Lung (tissue), 12 donors: ENCODE data around the gene CCL3. TPM values are rescaled to one million over a fixed set of nuclear protein-coding genes. Genes with fewer than 3 reads are reported as not detected.

Experiments
- ATAC-seq: fragments of 200-7000 bp; cut with Tn5 transposase; one replicate; pipeline ENCODE4 v1.9.1; 2020; ENCODE audit warnings: moderate number of reproducible peaks; ENCODE audit not compliant: insufficient read depth, low FRiP score
- DNase-seq, 3 donors: peaks; one replicate each; pipeline ENCODE4 v3.0.0-alpha.2; 2013 to 2017
- H3K27ac ChIP-seq, 2 donors: one replicate each; pipeline ENCODE4 v1.5.1; 2013; ENCODE audit warnings: mild to moderate bottlenecking in 2 of 2, moderate library complexity in 2 of 2, control low read depth in 1 of 2, inconsistent platforms in 1 of 2, low read depth in 1 of 2, low read length in 1 of 2
- H3K27me3 ChIP-seq, 3 donors: one replicate each; pipeline ENCODE4 v1.5.1; 2013; ENCODE audit warnings: low read length in 2 of 3; ENCODE audit not compliant: control insufficient read depth in 3 of 3, insufficient read depth in 3 of 3
- H3K36me3 ChIP-seq, 4 donors: one replicate each; pipeline ENCODE4 v1.5.1; 2013; ENCODE audit warnings: low read length in 4 of 4, mild to moderate bottlenecking in 1 of 4, moderate library complexity in 1 of 4; ENCODE audit not compliant: control insufficient read depth in 4 of 4, insufficient read depth in 4 of 4
- H3K4me1 ChIP-seq, 5 donors: one replicate each; pipeline ENCODE4 v1.5.1; 2013; ENCODE audit warnings: low read length in 5 of 5, mild to moderate bottlenecking in 2 of 5, moderate library complexity in 1 of 5; ENCODE audit not compliant: control insufficient read depth in 5 of 5, insufficient read depth in 5 of 5
- H3K4me3 ChIP-seq: one replicate; pipeline ENCODE4 v1.5.1; 2013; ENCODE audit warnings: mild to moderate bottlenecking, control low read depth, moderate library complexity
- H3K9ac ChIP-seq, 2 donors: one replicate each; pipeline ENCODE4 v1.5.1; 2013; ENCODE audit warnings: low read length in 2 of 2, control low read depth in 1 of 2; ENCODE audit not compliant: insufficient read depth in 1 of 2
- H3K9me3 ChIP-seq, 4 donors: one replicate each; pipeline ENCODE4 v1.5.1; 2013; ENCODE audit warnings: low read length in 3 of 4, mild to moderate bottlenecking in 1 of 4, moderate library complexity in 1 of 4; ENCODE audit not compliant: control insufficient read depth in 4 of 4, insufficient read depth in 3 of 4
- WGBS, 2 donors: extraction: QIAGEN DNeasy Blood & Tissue Kit; methylation state at CpG; one replicate each; pipeline ENCODE4 v1.1.7; 2013; 5-methylcytosine and 5-hydroxymethylcytosine counted together
- polyA plus RNA-seq, 2 donors: library from polyadenylated mRNA; stranded (reverse); fragments of 200-250 nt; gene quantifications; one replicate each; pipeline ENCODE4 v1.2.1, GENCODE V29; 2013
- total RNA-seq, 2 donors: library from RNA; depleted of rRNA in 1 of 2; stranded (reverse); fragments of >200 nt in 1 of 2; gene quantifications; one replicate each; pipeline ENCODE4 v1.2.1, GENCODE V29; 2014 to 2021
- TF ChIP-seq, protein P1 (sequence below): IDR thresholded peaks from 2 replicates; pipeline ENCODE4 v1.5.1; 2012; ENCODE audit warnings: mild to moderate bottlenecking; ENCODE audit errors: control extremely low read depth, extremely low read depth
- donor health status: control.
- donor health status: control.
- donor health status: Bipolar disorder and iron deficiency.
- donor health status: healthy.
- donor health status: DM: yes; HTN: yes; CAD: no.

CCL3 gene
- total and polyA plus RNA-seq, 4 donors: 7.8 to 526 (median 23.9) TPM

DNA sequence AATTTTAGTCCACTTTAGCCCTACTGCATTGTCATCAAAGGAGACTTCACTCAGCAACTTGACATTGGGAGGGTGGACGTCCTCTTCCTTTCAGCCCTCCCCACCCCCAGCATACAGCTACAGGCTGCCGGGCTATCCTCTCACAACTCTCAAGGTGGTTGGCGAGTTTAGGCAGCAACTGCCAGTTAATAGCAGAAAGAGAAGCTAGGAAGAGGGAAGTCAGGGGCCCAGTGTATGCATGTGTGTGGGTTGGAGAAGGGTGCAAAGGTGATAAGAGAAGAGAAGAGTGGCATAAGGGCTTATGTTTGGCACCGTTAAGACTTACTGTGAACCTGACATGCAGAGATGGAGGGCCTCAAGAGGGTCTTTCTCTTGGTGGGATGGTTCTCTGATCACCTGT, 45.5 kb upstream of the CCL3 start:
- Histone ChIP-seq H3K27ac (no peak overlapping the region), H3K27me3 (no peaks in the 10 kb centered on the region), H3K36me3 (no peaks in the 10 kb centered on the region), H3K4me3 (no peak overlapping the region), H3K9me3 (no peaks in the 10 kb centered on the region), H3K9ac (no peak overlapping the region), H3K4me1 (peaks cover 0 to 5% (median 0%) of the 10 kb centered on the region in 5 donors)
- WGBS, 2 donors: 37 to 69% methylated on average over 4 of the region's 4 CpGs
- DNase-seq: no peak
- TF ChIP-seq, protein P1, sequence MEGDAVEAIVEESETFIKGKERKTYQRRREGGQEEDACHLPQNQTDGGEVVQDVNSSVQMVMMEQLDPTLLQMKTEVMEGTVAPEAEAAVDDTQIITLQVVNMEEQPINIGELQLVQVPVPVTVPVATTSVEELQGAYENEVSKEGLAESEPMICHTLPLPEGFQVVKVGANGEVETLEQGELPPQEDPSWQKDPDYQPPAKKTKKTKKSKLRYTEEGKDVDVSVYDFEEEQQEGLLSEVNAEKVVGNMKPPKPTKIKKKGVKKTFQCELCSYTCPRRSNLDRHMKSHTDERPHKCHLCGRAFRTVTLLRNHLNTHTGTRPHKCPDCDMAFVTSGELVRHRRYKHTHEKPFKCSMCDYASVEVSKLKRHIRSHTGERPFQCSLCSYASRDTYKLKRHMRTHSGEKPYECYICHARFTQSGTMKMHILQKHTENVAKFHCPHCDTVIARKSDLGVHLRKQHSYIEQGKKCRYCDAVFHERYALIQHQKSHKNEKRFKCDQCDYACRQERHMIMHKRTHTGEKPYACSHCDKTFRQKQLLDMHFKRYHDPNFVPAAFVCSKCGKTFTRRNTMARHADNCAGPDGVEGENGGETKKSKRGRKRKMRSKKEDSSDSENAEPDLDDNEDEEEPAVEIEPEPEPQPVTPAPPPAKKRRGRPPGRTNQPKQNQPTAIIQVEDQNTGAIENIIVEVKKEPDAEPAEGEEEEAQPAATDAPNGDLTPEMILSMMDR: no peak
- ATAC-seq: no peak

DNA sequence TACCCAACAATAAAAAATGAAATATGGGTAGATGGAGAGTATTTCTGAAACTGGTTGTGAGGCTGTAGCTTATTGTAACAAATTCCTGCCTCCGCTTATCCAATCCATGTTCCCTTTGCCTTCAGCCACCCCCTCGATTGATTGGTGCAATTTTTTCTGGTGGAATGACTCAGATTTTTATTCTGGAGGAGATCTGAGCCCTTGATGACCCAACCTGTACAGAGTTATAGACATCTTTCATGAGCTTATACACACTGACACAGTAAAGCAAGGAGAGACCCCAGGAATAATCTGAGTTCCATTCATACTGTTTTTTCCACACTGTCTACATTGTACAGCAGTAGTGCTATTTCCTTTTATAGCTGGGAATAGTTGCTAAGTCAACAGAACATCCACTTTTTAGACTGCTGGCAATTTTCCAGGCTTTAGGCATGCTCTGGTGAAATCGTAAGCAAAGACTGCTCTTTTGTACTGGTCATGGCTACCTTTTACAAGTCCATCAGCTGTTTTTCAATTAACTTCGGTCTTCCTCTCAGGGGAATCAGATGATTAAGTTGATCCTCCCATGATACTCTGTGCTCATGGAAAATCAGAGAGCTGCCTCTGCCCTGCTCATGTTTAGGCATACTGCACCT, 43.8 kb upstream of the CCL3 start:
- DNase-seq (peak; percentile 48 to 93 (median 81)), ATAC-seq (no peak)
- H3K4me1 ChIP-seq: peaks cover 0 to 5% (median 0%) of the 10 kb centered on the region in 5 donors
- TF ChIP-seq, protein P1: no peak
- no peaks in the 10 kb centered on the region for H3K36me3 ChIP-seq
- no peaks in the 10 kb centered on the region for H3K27me3 ChIP-seq
- H3K9me3 ChIP-seq: no peaks in the 10 kb centered on the region
- no peak overlapping the region for H3K9ac ChIP-seq
- WGBS, 2 donors: 49 to 54% methylated on average over 4 of the region's 4 CpGs
- H3K27ac ChIP-seq: no peak overlapping the region
- H3K4me3 ChIP-seq: no peak overlapping the region

GRCh38 chr17:36132421-36132831, 42.5 kb upstream of the CCL3 start:
- Histone ChIP-seq H3K9ac (no peak overlapping the region), H3K36me3 (no peaks in the 10 kb centered on the region), H3K27me3 (no peaks in the 10 kb centered on the region), H3K27ac (no peak overlapping the region), H3K4me1 (peaks cover 0 to 5% (median 0%) of the 10 kb centered on the region in 5 donors), H3K9me3 (no peaks in the 10 kb centered on the region), H3K4me3 (no peak overlapping the region)
- DNase-seq: no peak
- 70 to 81% methylated on average over 2 of the region's 2 CpGs for WGBS, 2 donors
- ATAC-seq: no peak
- TF ChIP-seq, protein P1: no peak

- 84 to 91% methylated on average over 3 of the region's 3 CpGs for WGBS, 2 donors
- DNase-seq: no peak
Observed at GRCh38 chr17:36131931-36132330, 42.0 kb upstream of the CCL3 start.

More at GRCh38 chr17:36131931-36132330, 42.0 kb upstream of the CCL3 start:
- no peaks in the 10 kb centered on the region for H3K36me3 ChIP-seq
- no peak overlapping the region for H3K9ac ChIP-seq
- TF ChIP-seq, protein P1: no peak
- H3K4me1 ChIP-seq: peaks cover 0 to 5% (median 0%) of the 10 kb centered on the region in 5 donors
- no peaks in the 10 kb centered on the region for H3K27me3 ChIP-seq
- no peak for ATAC-seq
- H3K9me3 ChIP-seq: no peaks in the 10 kb centered on the region
- no peak overlapping the region for H3K27ac ChIP-seq
- no peak overlapping the region for H3K4me3 ChIP-seq
